ENCODE results near the gene CDH13. TPM values are rescaled to one million over a fixed set of nuclear protein-coding genes. Genes with fewer than 3 reads are reported as not detected.

The CDH13 gene
- total and polyA plus RNA-seq, 9 of the 15 experiments (the other 6 are each of a cell fraction or from before 2014, with no cell fraction given), result 0.03 TPM; not detected in 8

- DNase-seq (ENCODE audit: extremely low read depth in 1 of 4, low spot score in 3 of 4) (no peak), ATAC-seq (no peak), FAIRE-seq (no peak)
- Histone ChIP-seq H3K27ac (ENCODE audit: extremely low read depth, low read depth, low read length) (no peak overlapping the region), H3K9me3 (replicated peaks; ENCODE audit: control insufficient read depth, insufficient read depth, low read depth, low read length) (no peaks in the 10 kb centered on the region), H3K27me3 (ENCODE audit: control insufficient read depth in 2 of 2, insufficient read depth in 2 of 2, low read length in 2 of 2) (no peaks in the 10 kb centered on the region), H3K9me1 (ENCODE audit: control insufficient read depth, insufficient read depth, low read length) (no peaks in the 10 kb centered on the region), H4K20me1 (replicated peaks; ENCODE audit: control insufficient read depth, insufficient read depth, low read length) (no peaks in the 10 kb centered on the region), H3K4me3 (no peak overlapping the region), H3K9ac (ENCODE audit: insufficient read depth in 1 of 2, low read depth in 2 of 2, low read length in 2 of 2) (no peak overlapping the region), H3K79me2 (ENCODE audit: control insufficient read depth, insufficient read depth, low read length) (no peaks in the 10 kb centered on the region), H3K4me1 (replicated peaks in 1 of 2; ENCODE audit: control insufficient read depth in 2 of 2, insufficient read depth in 2 of 2, low read length in 2 of 2) (no peaks in the 10 kb centered on the region), H3K4me2 (ENCODE audit: insufficient read depth, low read length) (no peak overlapping the region), H2AFZ (ENCODE audit: low read depth, low read length) (no peak overlapping the region), H3K36me3 (ENCODE audit: control insufficient read depth, insufficient read depth, low read length) (no peaks in the 10 kb centered on the region)
- in situ Hi-C loops (cut with MboI), result no loop called here
- POLR2A ChIA-PET, result interaction anchor here (0.7 kb wide), 1 partner anchor 610 kb away, joined by 4 read pairs; no protein-coding TSS in a partner anchor
- intact Hi-C loops (cut with micrococcal nuclease), result no loop called here
- WGBS (ENCODE audit: insufficient coverage, low coverage, missing lambda C conversion rate), result 3% methylated on average over 7 of the region's 7 CpGs
- no TSS peak for BruUV-seq (replicated peaks)
- CTCF ChIA-PET (ENCODE audit: low intra/inter-chr PET ratio), result no interaction called here
- no peak for TF ChIP-seq HNRNPUL1 (IDR thresholded peaks at IDR 0.05; ENCODE audit: low read length)
- no peak for TF ChIP-seq E2F4 (CRISPR knock-in tag; IDR thresholded peaks at IDR 0.05; ENCODE audit: low read depth)
- no peak for TF ChIP-seq XRCC4 (IDR thresholded peaks at IDR 0.05; ENCODE audit: extremely low read depth, insufficient read depth, insufficient read length)
- no peak for TF ChIP-seq ZNF140 (CRISPR knock-in tag; IDR thresholded peaks at IDR 0.05)
- no peak for TF ChIP-seq ZHX1 (conservative IDR thresholded peaks at IDR 0.05; ENCODE audit: low read length)
- no peak for TF ChIP-seq TFE3 (CRISPR knock-in tag; IDR thresholded peaks at IDR 0.05)
- TF ChIP-seq ZNF583 (CRISPR knock-in tag; IDR thresholded peaks at IDR 0.05), result no peak
- TF ChIP-seq TAF9B (IDR thresholded peaks at IDR 0.05; ENCODE audit: partially characterized antibody), result no peak
- TF ChIP-seq ZNF239 (CRISPR knock-in tag; IDR thresholded peaks at IDR 0.05), result no peak
- no peak for TF ChIP-seq ELF1 (tag; IDR thresholded peaks at IDR 0.05)
- TF ChIP-seq FOSL1 (tag; conservative IDR thresholded peaks at IDR 0.05), result no peak
- no peak for TF ChIP-seq SRSF1 (IDR thresholded peaks at IDR 0.05; ENCODE audit: low read depth, low read length)
- no peak for TF ChIP-seq MECOM (CRISPR knock-in tag; IDR thresholded peaks at IDR 0.05)
- no peak for TF ChIP-seq TRIM28 (IDR thresholded peaks at IDR 0.05)
- no peak for TF ChIP-seq CGGBP1 (CRISPR knock-in tag; IDR thresholded peaks at IDR 0.05)
- TF ChIP-seq ERF (CRISPR knock-in tag; IDR thresholded peaks at IDR 0.05), result no peak
- TF ChIP-seq SMAD1 (IDR thresholded peaks at IDR 0.05; ENCODE audit: low read depth, low read length, partially characterized antibody), result no peak
Observed at GRCh38 chr16:82651921-82652601, 25.3 kb downstream of the CDH13 start.

Data from K562 (cell line).